Measurements from ENCODE around the gene DOHH. TPM values are rescaled to one million over a fixed set of nuclear protein-coding genes. Genes with fewer than 3 reads are reported as not detected.
"Not testable (repeated sequence)": the region's sequence is repeated elsewhere in the genome, so short reads cannot be mapped to it uniquely, and the experiment has no call there.

The DOHH gene
- total RNA-seq, 1 experiment from 2014 or later: 29.4 TPM

DNA sequence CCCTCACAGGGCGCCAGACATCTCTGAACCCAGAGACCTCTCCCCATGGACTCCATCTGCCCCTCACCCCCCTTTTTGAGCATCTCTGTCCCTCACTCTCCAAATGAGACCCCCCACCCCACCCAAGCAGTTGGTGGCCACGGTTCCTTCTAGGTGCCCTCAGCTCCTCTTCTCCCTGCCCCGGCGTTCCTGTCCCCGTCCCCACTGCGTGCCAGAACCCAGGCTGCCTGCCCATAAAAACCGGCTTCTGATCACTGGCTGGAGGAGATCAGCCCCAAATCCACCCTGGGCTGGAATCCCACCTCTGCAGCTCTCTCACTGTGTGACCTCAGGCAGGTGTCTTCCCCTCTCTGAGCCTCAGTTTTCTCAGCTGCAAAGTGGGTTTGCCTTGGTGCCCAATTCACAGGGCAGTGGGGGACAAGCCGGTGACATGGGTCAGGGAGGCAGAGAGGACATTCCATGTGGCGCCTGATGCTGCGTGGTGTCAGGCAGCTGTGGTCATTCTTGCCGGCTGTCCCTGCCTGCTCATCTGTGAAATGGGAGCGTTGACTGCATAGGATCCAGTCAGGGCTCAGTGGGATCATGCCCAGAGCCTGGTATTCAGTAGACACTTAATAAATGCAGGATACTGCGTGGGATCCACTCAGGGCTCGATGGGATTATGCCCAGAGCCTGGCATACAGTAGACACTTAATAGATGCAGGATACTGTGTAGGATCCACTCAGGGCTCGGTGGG, 45.6 kb downstream of the DOHH start:
- no peaks in the 10 kb centered on the region for H3K27me3 ChIP-seq (replicated peaks)
- H3K36me3 ChIP-seq: peaks cover 83% of the 10 kb centered on the region
- no peak overlapping the region for H3K4me3 ChIP-seq
- H3K27ac ChIP-seq: no peak overlapping the region
- H3K4me1 ChIP-seq (replicated peaks): peaks cover 8% of the 10 kb centered on the region
- H3K9me3 ChIP-seq (replicated peaks): no peaks in the 10 kb centered on the region
- no peak for DNase-seq (ENCODE audit: low read depth in 1 of 2, low spot score in 2 of 2)

GRCh38 chr19:3453840-3454239, 46.6 kb downstream of the DOHH start:
- no peak for DNase-seq (ENCODE audit: low read depth in 1 of 2, low spot score in 2 of 2)
- peaks cover 84% of the 10 kb centered on the region for H3K36me3 ChIP-seq
- no peak overlapping the region for H3K27ac ChIP-seq
- no peaks in the 10 kb centered on the region for H3K9me3 ChIP-seq (replicated peaks)
- H3K4me1 ChIP-seq (replicated peaks): peaks cover 8% of the 10 kb centered on the region
- H3K27me3 ChIP-seq (replicated peaks): no peaks in the 10 kb centered on the region
- H3K4me3 ChIP-seq: no peak overlapping the region

- not testable (repeated sequence) for H3K27ac ChIP-seq; H3K27me3 ChIP-seq (replicated peaks)
- peaks cover 86% of the 10 kb centered on the region for H3K36me3 ChIP-seq
Observed at GRCh38 chr19:3452942-3453214, 47.6 kb downstream of the DOHH start.

GRCh38 chr19:3452171-3452941, 48.1 kb downstream of the DOHH start:
- Histone ChIP-seq H3K27ac (no peak overlapping the region), H3K36me3 (peaks cover 86% of the 10 kb centered on the region)
- peak in 1 of 2 experiments; percentile 42 for DNase-seq (ENCODE audit: low read depth in 1 of 2, low spot score in 2 of 2)

More at GRCh38 chr19:3452942-3453214, 47.6 kb downstream of the DOHH start:
- H3K4me3 ChIP-seq; H3K9me3 ChIP-seq (replicated peaks); DNase-seq (ENCODE audit: low read depth in 1 of 2, low spot score in 2 of 2); H3K4me1 ChIP-seq (replicated peaks): not testable (repeated sequence)

GRCh38 chr19:3451451-3451866, 49.0 kb downstream of the DOHH start:
- H3K27me3 ChIP-seq (replicated peaks): no peaks in the 10 kb centered on the region
- no peak overlapping the region for H3K4me3 ChIP-seq
- no peak for DNase-seq (ENCODE audit: low read depth in 1 of 2, low spot score in 2 of 2)
- peaks cover 8% of the 10 kb centered on the region for H3K4me1 ChIP-seq (replicated peaks)
- H3K9me3 ChIP-seq (replicated peaks): no peaks in the 10 kb centered on the region
- peaks cover 84% of the 10 kb centered on the region for H3K36me3 ChIP-seq
- peak overlapping the region; percentile 72 for H3K27ac ChIP-seq

More at GRCh38 chr19:3452171-3452941, 48.1 kb downstream of the DOHH start:
- H3K4me3 ChIP-seq: no peak overlapping the region
- no peaks in the 10 kb centered on the region for H3K9me3 ChIP-seq (replicated peaks)
- peaks cover 8% of the 10 kb centered on the region for H3K4me1 ChIP-seq (replicated peaks)
- H3K27me3 ChIP-seq (replicated peaks): no peaks in the 10 kb centered on the region

DNA sequence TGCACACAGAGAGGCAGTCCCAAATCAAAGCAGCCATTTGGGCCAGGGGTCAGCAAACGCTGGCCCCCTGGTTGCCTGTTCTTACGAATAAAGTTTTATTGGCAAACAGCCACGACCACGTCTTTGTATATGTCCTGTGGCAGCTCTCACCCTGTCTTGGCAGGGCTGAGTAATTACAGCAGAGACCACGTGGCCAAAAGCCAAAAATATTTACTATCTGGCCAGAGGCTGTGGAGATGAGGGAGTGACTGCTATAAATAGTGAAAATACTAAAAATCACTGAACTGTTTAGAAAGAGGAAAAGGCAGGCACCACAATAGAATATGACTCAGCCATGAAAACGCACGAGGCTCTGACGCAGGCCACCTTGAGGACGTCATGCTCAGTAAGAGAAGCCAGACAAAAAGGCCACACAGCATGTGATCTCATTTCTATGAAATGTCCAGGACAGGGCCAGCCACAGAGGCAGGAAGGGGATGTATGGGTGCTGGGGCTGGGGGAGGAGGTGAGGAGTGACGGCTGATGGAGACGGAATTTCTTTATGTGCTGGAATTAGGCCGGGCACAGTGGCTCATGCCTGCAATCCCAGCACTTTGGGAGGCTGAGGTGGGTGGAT, 49.6 kb downstream of the DOHH start:
- no peaks in the 10 kb centered on the region for H3K27me3 ChIP-seq (replicated peaks)
- H3K4me1 ChIP-seq (replicated peaks): peaks cover 8% of the 10 kb centered on the region
- peaks cover 85% of the 10 kb centered on the region for H3K36me3 ChIP-seq
- no peak overlapping the region for H3K4me3 ChIP-seq
- H3K27ac ChIP-seq: peak overlapping the region; percentile 72
- peak; percentile 97 to 99 for DNase-seq (ENCODE audit: low read depth in 1 of 2, low spot score in 2 of 2)
- no peaks in the 10 kb centered on the region for H3K9me3 ChIP-seq (replicated peaks)

GRCh38 chr19:3448616-3449334, 51.7 kb downstream of the DOHH start:
- H3K36me3 ChIP-seq: peaks cover 87% of the 10 kb centered on the region

GRCh38 chr19:3446657-3447056, 53.8 kb downstream of the DOHH start:
- H3K36me3 ChIP-seq: peaks cover 84% of the 10 kb centered on the region
- H3K27ac ChIP-seq; H3K4me1 ChIP-seq (replicated peaks); H3K27me3 ChIP-seq (replicated peaks); DNase-seq (ENCODE audit: low read depth in 1 of 2, low spot score in 2 of 2); H3K4me3 ChIP-seq; H3K9me3 ChIP-seq (replicated peaks): not testable (repeated sequence)

More at GRCh38 chr19:3448616-3449334, 51.7 kb downstream of the DOHH start:
- no peak overlapping the region for H3K4me3 ChIP-seq
- no peaks in the 10 kb centered on the region for H3K27me3 ChIP-seq (replicated peaks)
- peaks cover 8% of the 10 kb centered on the region for H3K4me1 ChIP-seq (replicated peaks)
- no peaks in the 10 kb centered on the region for H3K9me3 ChIP-seq (replicated peaks)
- DNase-seq (ENCODE audit: low read depth in 1 of 2, low spot score in 2 of 2): no peak
- H3K27ac ChIP-seq: no peak overlapping the region

DNA sequence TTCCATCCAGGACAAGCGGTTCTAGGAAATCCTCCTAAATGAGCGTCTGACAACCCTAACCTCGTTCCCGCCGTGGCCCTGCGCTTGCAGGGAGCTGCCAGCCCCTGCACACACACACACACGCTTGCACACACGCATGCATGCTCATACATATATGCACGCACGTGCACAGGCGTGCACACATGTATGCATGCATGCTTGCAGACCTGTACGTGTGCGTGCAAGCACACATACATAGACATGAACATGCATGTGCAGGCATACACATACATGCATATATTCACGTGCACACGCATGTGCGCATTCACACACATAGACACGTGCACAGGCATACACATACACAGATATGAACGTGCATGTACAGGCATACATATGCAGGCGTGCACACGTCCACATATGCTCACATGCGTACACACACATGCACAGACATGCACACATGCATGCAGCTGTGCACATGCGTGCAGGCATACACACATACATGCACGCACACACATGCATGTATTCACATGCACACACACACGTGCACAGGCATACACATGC, 55.7 kb downstream of the DOHH start:
- no peak for DNase-seq (ENCODE audit: low read depth in 1 of 2, low spot score in 2 of 2)
- peaks cover 89% of the 10 kb centered on the region for H3K36me3 ChIP-seq
- H3K4me3 ChIP-seq: no peak overlapping the region
- H3K9me3 ChIP-seq (replicated peaks): no peaks in the 10 kb centered on the region
- no peak overlapping the region for H3K27ac ChIP-seq
- no peaks in the 10 kb centered on the region for H3K27me3 ChIP-seq (replicated peaks)
- H3K4me1 ChIP-seq (replicated peaks): no peaks in the 10 kb centered on the region

DNA sequence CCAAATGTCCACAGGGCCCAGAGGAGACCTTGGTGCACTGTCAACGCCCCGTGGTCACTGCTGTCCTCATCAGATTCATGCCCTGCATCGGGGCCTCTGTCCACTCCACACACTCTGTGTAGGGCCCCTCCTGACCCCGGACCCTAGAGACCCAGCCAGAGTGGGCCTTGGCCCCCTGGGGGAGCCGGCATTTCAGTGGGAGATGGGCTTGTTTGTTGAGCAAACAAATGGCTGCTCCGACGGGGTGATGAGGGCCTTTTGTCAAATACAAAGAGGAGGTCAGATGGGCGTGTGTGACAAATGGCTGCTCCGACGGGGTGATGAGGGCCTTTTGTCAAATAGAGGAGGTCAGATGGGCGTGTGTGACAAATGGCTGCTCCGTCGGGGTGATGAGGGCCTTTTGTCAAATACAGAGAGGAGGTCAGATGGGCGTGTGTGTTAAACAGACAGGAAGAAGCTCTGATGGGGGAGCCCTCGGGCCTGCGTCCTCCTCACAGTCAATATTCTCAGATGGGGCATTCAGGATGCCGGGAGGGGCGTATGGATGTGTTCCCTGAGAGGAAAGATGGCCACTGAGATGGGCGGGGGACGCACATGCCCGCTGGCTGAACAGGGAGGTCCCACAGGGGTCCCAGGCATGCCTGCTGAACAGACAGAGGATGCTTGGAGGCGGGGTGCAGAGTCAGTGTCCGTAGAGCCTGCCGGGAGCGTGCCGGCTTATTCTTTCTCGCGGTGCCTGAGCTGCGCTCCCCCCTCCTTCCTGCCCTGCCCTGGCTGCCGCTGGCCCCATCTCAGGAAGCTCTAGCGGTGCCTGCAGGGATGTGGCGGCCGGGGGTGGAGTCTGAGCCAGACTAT, 56.4 kb downstream of the DOHH start:
- Histone ChIP-seq H3K27me3 (replicated peaks) (no peaks in the 10 kb centered on the region), H3K27ac (no peak overlapping the region), H3K9me3 (replicated peaks) (no peaks in the 10 kb centered on the region), H3K4me3 (no peak overlapping the region), H3K4me1 (replicated peaks) (no peaks in the 10 kb centered on the region), H3K36me3 (peaks cover 86% of the 10 kb centered on the region)
- no peak for DNase-seq (ENCODE audit: low read depth in 1 of 2, low spot score in 2 of 2)

GRCh38 chr19:3442487-3443071, 57.9 kb downstream of the DOHH start:
- DNase-seq (ENCODE audit: low read depth in 1 of 2, low spot score in 2 of 2): peak in 1 of 2 experiments; percentile 41
- H3K9me3 ChIP-seq (replicated peaks): no peaks in the 10 kb centered on the region
- H3K4me1 ChIP-seq (replicated peaks): no peaks in the 10 kb centered on the region
- H3K27me3 ChIP-seq (replicated peaks): no peaks in the 10 kb centered on the region
- H3K4me3 ChIP-seq: no peak overlapping the region
- H3K36me3 ChIP-seq: peaks cover 83% of the 10 kb centered on the region
- H3K27ac ChIP-seq: no peak overlapping the region

DNA sequence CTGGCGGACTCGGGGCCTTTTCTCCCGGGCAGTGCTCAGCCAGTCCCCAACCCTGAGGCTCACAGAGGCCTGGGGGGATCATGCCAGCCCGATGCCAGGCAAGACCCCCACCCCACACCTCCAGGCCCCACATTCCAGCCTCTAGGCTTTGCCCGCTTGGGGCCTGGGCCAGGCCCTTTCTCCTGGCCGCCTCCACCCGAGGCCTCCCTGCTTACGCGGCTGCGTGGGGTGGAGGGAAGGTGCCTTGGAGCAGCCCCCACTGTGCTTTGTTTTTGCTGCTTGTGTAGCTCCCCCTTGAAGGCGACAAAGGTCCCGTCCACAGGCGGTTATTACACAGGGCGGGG, 58.5 kb downstream of the DOHH start:
- Histone ChIP-seq H3K9me3 (replicated peaks) (no peaks in the 10 kb centered on the region), H3K27me3 (replicated peaks) (no peaks in the 10 kb centered on the region), H3K4me3 (no peak overlapping the region), H3K4me1 (replicated peaks) (no peaks in the 10 kb centered on the region), H3K36me3 (peaks cover 84% of the 10 kb centered on the region), H3K27ac (no peak overlapping the region)
- DNase-seq (ENCODE audit: low read depth in 1 of 2, low spot score in 2 of 2): no peak

Data from SJSA1 (cell line).